Stimulated activated naive CD4-positive, alpha-beta T cell treated with Interleukin-2 at 50 U/mL for 16 hours (primary cell): Measurements from ENCODE around the gene PLXNB2.

Source experiments
- DNase-seq: peaks from one replicate; lab custom pipeline; 2025; lab: John Stamatoyannopoulos, UW

Gene PLXNB2

GRCh38 chr22:50296658-50297490 lies 10.6 kb downstream of the PLXNB2 start:
- DNase-seq, result no peak

- no peak for DNase-seq
Measured at GRCh38 chr22:50294319-50294656, 13.2 kb downstream of the PLXNB2 start.

GRCh38 chr22:50293441-50294318 lies 13.8 kb downstream of the PLXNB2 start:
- DNase-seq, result no peak

- no peak for DNase-seq
Measured at GRCh38 chr22:50292643-50293440, 14.6 kb downstream of the PLXNB2 start.

- DNase-seq, result no peak
Measured at GRCh38 chr22:50289942-50290630, 17.4 kb downstream of the PLXNB2 start.

GRCh38 chr22:50289151-50289941 lies 18.1 kb downstream of the PLXNB2 start:
- DNase-seq, result no peak

- DNase-seq, result no peak
Measured at GRCh38 chr22:50287731-50288130, 19.7 kb downstream of the PLXNB2 start.

GRCh38 chr22:50286701-50287318 lies 20.6 kb downstream of the PLXNB2 start:
- DNase-seq, result no peak

- no peak for DNase-seq
Measured at GRCh38 chr22:50286275-50286674, 21.2 kb downstream of the PLXNB2 start.

GRCh38 chr22:50285568-50286229 lies 21.7 kb downstream of the PLXNB2 start:
- DNase-seq, result no peak

GRCh38 chr22:50284479-50284878 lies 23.0 kb downstream of the PLXNB2 start:
- DNase-seq, result no peak

- DNase-seq, result no peak
Measured at GRCh38 chr22:50283821-50284220, 23.6 kb downstream of the PLXNB2 start.

GRCh38 chr22:50282361-50283155 lies 24.9 kb downstream of the PLXNB2 start:
- no peak for DNase-seq

- no peak for DNase-seq
Measured at GRCh38 chr22:50281957-50282356, 25.5 kb downstream of the PLXNB2 start.

GRCh38 chr22:50281384-50281760 lies 26.1 kb downstream of the PLXNB2 start:
- DNase-seq, result no peak

- no peak for DNase-seq
Measured at GRCh38 chr22:50280708-50281383, 26.6 kb downstream of the PLXNB2 start.

GRCh38 chr22:50280022-50280707 lies 27.3 kb downstream of the PLXNB2 start:
- no peak for DNase-seq
